PC-9 (cell line): ENCODE data around the gene NUDT7. TPM values are rescaled to one million over a fixed set of nuclear protein-coding genes. Genes with fewer than 3 reads are reported as not detected.

ENCODE experiments used
- Bru-seq: library from RNA; stranded (reverse); fragments of 400-500 nt; gene quantifications from one replicate; lab custom pipeline; 2021; lab: Mats Ljungman, UMichigan
- BruChase-seq, 2 experiments: library from RNA; stranded (reverse); fragments of 400-500 nt; gene quantifications; one replicate each; lab custom pipeline; 2021; lab: Mats Ljungman, UMichigan
- BruUV-seq: library from RNA; stranded (reverse); fragments of 400-500 nt; replicated peaks from 2 replicates; lab custom pipeline; 2021; lab: Mats Ljungman, UMichigan
- CTCF ChIA-PET: fragments of 300-600 bp; sonication (Branson Sonifier 250); formaldehyde crosslinking; loops from one replicate; lab custom pipeline; 2022; ENCODE audit warnings: antibody characterized with exemption; lab: Charles Lee
- POLR2A ChIA-PET: fragments of 300-600 bp; sonication (Branson Sonifier 250); formaldehyde crosslinking; loops from one replicate; lab custom pipeline; 2022; ENCODE audit warnings: antibody characterized with exemption; ENCODE audit not compliant: unreplicated experiment; lab: Charles Lee
- DNase-seq, 2 experiments: peaks; one replicate each; pipeline versions ENCODE4 v3.0.0 to v3.0.0-alpha.2; 2015 to 2022; ENCODE audit warnings: mixed read lengths in 1 of 2
- H2AFZ ChIP-seq: fragments of 200-600 bp; sonication (generic); 2 replicates; pipeline ENCODE4 v1.8.1; 2017; ENCODE audit warnings: antibody characterized with exemption
- H3F3A ChIP-seq: fragments of 200-600 bp; sonication (generic); 2 replicates; pipeline ENCODE4 v1.8.1; 2017; ENCODE audit warnings: antibody characterized with exemption, mild to moderate bottlenecking, low read depth; ENCODE audit not compliant: insufficient read depth
- H3K27ac ChIP-seq: fragments of 200-600 bp; sonication (generic); 2 replicates; pipeline ENCODE4 v1.6.1; 2016; ENCODE audit warnings: mixed run types
- H3K27me3 ChIP-seq: fragments of 200-600 bp; sonication (generic); 2 replicates; pipeline ENCODE4 v1.6.1; 2016; ENCODE audit warnings: low read depth, mixed run types; ENCODE audit not compliant: insufficient read depth
- H3K36me3 ChIP-seq: fragments of 200-600 bp; sonication (generic); 2 replicates; pipeline ENCODE4 v1.6.1; 2016; ENCODE audit warnings: low read depth, mixed run types
- H3K4me1 ChIP-seq: fragments of 200-600 bp; sonication (generic); replicated peaks from 2 replicates; pipeline ENCODE4 v1.6.1; 2016; ENCODE audit warnings: mixed run types; ENCODE audit not compliant: insufficient read depth
- H3K4me2 ChIP-seq: fragments of 200-600 bp; sonication (generic); 2 replicates; pipeline ENCODE4 v1.6.1; 2017; ENCODE audit warnings: mixed run types
- H3K4me3 ChIP-seq: fragments of 200-600 bp; sonication (generic); 2 replicates; pipeline ENCODE4 v1.6.1; 2016; ENCODE audit warnings: mixed run types
- H3K79me2 ChIP-seq: fragments of 200-600 bp; sonication (generic); 2 replicates; pipeline ENCODE4 v1.6.1; 2017; ENCODE audit warnings: low read depth, mixed run types
- H3K9me2 ChIP-seq: fragments of 200-600 bp; sonication (generic); 2 replicates; pipeline ENCODE4 v1.8.1; 2017; ENCODE audit warnings: mild to moderate bottlenecking; ENCODE audit not compliant: insufficient read depth
- H3K9me3 ChIP-seq: fragments of 200-600 bp; sonication (generic); 2 replicates; pipeline ENCODE4 v1.8.1; 2016; ENCODE audit warnings: low read depth; ENCODE audit not compliant: insufficient read depth
- H4K20me1 ChIP-seq: fragments of 200-600 bp; sonication (generic); 2 replicates; pipeline ENCODE4 v1.8.1; 2017; ENCODE audit not compliant: insufficient read depth
- CTCF ChIP-seq: fragments of 200-600 bp; sonication (generic); conservative IDR thresholded peaks from 2 replicates; pipeline ENCODE4 v1.6.1; 2017; ENCODE audit warnings: mixed run types, antibody characterized with exemption, mild to moderate bottlenecking, moderate library complexity
- EZH2 ChIP-seq: fragments of 200-600 bp; sonication (generic); IDR thresholded peaks from 2 replicates; pipeline ENCODE4 v1.8.0; 2017; ENCODE audit warnings: antibody characterized with exemption, low read depth
- intact Hi-C: fragments of 100-400 bp; cut with micrococcal nuclease; formaldehyde crosslinking; loops from one replicate; pipeline ENCODE4 v1.10.0; 2022; ENCODE audit not compliant: unreplicated experiment
- long read RNA-seq: library from polyadenylated mRNA; stranded (forward); transcript quantifications from one replicate; pipeline ENCODE4 v2.0.0, GENCODE V29; 2022
- total RNA-seq: library from RNA; stranded (reverse); gene quantifications from 2 replicates; pipeline ENCODE4 v1.2.3, GENCODE V29; 2021

NUDT7 gene
- total RNA-seq = not detected in 2 replicates
- Bru-seq, nascent RNA = percentile 7 among the genes with signal in this experiment
- not detected for BruChase-seq, experiment 1, labeled RNA remaining after a 2-hour chase
- BruChase-seq, experiment 2, labeled RNA remaining after a 6-hour chase = not detected
- long read RNA-seq = 0 reads

- ChIA-PET POLR2A (no interaction called here), CTCF (no interaction called here)
- H3K4me1 ChIP-seq = 0 out of 2 replicates have a peak, but pooled peaks cover 3% of the 10 kb centered on the region
- no peaks in the 10 kb centered on the region for H3K36me3 ChIP-seq
- TF ChIP-seq EZH2 (no peak), CTCF (no peak)
- 0 out of 2 replicates have a peak, but pooled peaks cover 4% of the 10 kb centered on the region for H3K27me3 ChIP-seq
- no peaks in the 10 kb centered on the region for H3K9me2 ChIP-seq
- H3F3A ChIP-seq = no peaks in the 10 kb centered on the region
- intact Hi-C loops = no loop called here
- peak within 1 kb of the TSS; percentile 60 for H3K4me3 ChIP-seq
- no peak within 1 kb of the TSS for H3K27ac ChIP-seq
- no peaks in the 10 kb centered on the region for H3K9me3 ChIP-seq
- no TSS peak for BruUV-seq
- DNase-seq = peak; percentile 70 to 76
- no peaks in the 10 kb centered on the region for H4K20me1 ChIP-seq
- H3K4me2 ChIP-seq = peak within 1 kb of the TSS; percentile 88
- no peaks in the 10 kb centered on the region for H3K79me2 ChIP-seq
- H2AFZ ChIP-seq = peak within 1 kb of the TSS; percentile 89
Measured at GRCh38 chr16:77722309-77723107, at the start of gene NUDT7. TSS of gene NUDT7 (plus strand) at chr16:77722514. CDS start at chr16:77722583, 69 bp downstream.

GRCh38 chr16:77674888-77675287, 47.4 kb upstream of the NUDT7 start:
- intact Hi-C loops = loop anchor here (1.0 to 10.0 kb wide), 4 partner anchors 296 to 438 kb away; partner anchors contain the start of gene WWOX
- H3K4me2 ChIP-seq = no peak overlapping the region
- H3K36me3 ChIP-seq = no peaks in the 10 kb centered on the region
- H3K79me2 ChIP-seq = no peaks in the 10 kb centered on the region
- H3K9me2 ChIP-seq = no peaks in the 10 kb centered on the region
- H3K4me1 ChIP-seq = no peaks in the 10 kb centered on the region
- no peak overlapping the region for H3K27ac ChIP-seq
- no peaks in the 10 kb centered on the region for H4K20me1 ChIP-seq
- BruUV-seq = no TSS peak
- POLR2A ChIA-PET = no interaction called here
- H3K9me3 ChIP-seq = no peaks in the 10 kb centered on the region
- CTCF ChIA-PET = no interaction called here
- peaks cover 26% of the 10 kb centered on the region; the same call in 1 of the 2 replicates for H3K27me3 ChIP-seq
- no peak overlapping the region for H3K4me3 ChIP-seq
- no peak for TF ChIP-seq EZH2
- TF ChIP-seq CTCF = no peak
- H3F3A ChIP-seq = no peaks in the 10 kb centered on the region
- DNase-seq = no peak
- no peak overlapping the region for H2AFZ ChIP-seq

- peak; percentile 92 for TF ChIP-seq CTCF
- no peak for TF ChIP-seq EZH2
- H3K27me3 ChIP-seq = peaks cover 26% of the 10 kb centered on the region; the same call in 1 of the 2 replicates
- ChIA-PET CTCF (interaction anchor here (0.6 kb wide), 1 partner anchor 454 kb away, joined by 4 read pairs; no protein-coding TSS in a partner anchor), POLR2A (no interaction called here)
- intact Hi-C loops = loop anchor here (1.0 to 10.0 kb wide), 4 partner anchors 295 to 438 kb away; partner anchors contain the start of gene WWOX
- no peak overlapping the region for H3K4me3 ChIP-seq
- no peaks in the 10 kb centered on the region for H3K9me3 ChIP-seq
- H3K9me2 ChIP-seq = no peaks in the 10 kb centered on the region
- H4K20me1 ChIP-seq = no peaks in the 10 kb centered on the region
- H3K4me2 ChIP-seq = no peak overlapping the region
- H3F3A ChIP-seq = no peaks in the 10 kb centered on the region
- BruUV-seq = no TSS peak
- no peak overlapping the region for H2AFZ ChIP-seq
- no peak overlapping the region for H3K27ac ChIP-seq
- no peaks in the 10 kb centered on the region for H3K4me1 ChIP-seq
- H3K79me2 ChIP-seq = no peaks in the 10 kb centered on the region
- peak; percentile 38 to 44 for DNase-seq
- no peaks in the 10 kb centered on the region for H3K36me3 ChIP-seq
Measured at GRCh38 chr16:77675464-77676324, 46.6 kb upstream of the NUDT7 start.
